GM19397 (cell line): ENCODE data around the gene SLC4A11.
"Not testable (repeated sequence)": the region's sequence is repeated elsewhere in the genome, so short reads cannot be mapped to it uniquely, and the experiment has no call there.

ENCODE experiments used
- ATAC-seq: cut with Tn5 transposase; IDR thresholded peaks from one replicate; pipeline ENCODE4 v1.9.1; 2021; ENCODE audit warnings: mild to moderate bottlenecking, moderate library complexity; ENCODE audit not compliant: unreplicated experiment

SLC4A11 gene

GRCh38 chr20:3229158-3229557 is 9.8 kb downstream of the SLC4A11 start:
- no peak for ATAC-seq

DNA sequence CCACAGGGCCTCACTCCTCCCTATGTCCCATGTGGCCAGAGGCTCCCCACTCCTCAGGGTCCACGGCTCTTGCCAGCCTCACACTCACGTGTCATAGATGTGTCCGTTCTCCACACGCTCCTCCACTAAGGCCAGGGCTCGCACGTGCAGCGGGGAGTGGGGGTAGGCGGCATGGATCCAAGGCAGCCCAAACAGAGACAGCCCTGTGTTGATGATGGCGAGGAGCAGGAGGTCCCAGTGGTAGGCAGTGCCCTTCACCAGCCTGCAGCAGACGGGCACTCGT is 10.3 kb downstream of the SLC4A11 start:
- ATAC-seq, result no peak

DNA sequence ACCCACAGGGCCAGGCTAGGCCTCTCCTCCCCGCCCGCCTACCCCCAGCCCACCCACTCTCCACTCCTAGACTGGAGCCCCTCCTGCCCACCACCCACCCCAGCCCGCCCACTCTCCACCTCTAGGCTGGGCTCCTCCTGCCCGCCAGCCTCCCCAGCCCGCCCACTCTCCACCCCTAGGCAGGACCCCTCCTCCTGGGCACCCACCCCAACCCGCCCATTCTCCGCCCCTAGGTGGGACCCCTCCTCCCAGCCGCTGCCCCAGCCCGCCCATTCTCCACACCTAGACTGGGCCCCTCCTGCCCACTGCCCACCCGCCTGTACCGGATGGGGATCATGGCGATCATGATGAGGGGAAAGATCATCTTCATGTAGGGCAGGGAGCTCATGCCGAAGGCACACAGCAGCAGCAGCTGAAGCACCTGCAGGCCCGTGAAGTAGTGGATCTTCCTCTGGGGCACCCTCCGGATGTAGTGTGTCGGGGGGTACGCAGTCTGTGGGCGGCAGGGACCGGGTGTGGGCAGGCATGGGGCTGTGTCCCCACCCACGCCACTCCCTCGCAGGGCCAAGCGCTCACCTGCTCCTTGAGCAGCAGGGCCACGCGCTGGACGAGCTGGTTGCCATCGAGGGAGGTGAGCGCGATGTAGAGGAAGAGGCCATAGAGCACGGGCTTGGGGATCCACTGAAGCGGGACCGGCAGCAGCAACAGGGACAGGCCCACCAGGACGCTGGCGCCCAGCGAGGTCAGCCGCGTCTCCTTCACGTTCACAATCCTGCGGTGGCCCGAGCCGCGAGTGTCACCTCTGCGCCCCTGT is 10.8 kb downstream of the SLC4A11 start:
- no peak for ATAC-seq

DNA sequence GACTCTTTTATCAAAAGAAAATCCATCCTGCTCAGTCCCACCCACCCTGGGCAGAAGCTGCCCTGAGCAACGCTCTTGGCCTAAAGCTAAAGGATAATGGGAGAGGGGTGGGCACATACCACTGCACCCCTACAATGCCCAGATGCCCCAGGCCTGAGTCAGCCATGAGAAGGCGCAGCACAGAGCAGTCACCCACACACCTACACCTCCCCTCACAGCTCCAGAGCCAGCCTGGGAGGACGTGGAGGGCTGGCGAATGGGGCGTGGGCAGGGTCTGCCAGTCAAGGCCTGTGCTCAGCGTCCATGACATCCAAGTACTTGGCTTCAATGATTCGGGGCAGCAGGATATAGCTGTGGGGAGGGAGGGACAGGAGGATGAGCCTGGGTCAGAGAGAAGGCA is 11.5 kb downstream of the SLC4A11 start:
- no peak for ATAC-seq

DNA sequence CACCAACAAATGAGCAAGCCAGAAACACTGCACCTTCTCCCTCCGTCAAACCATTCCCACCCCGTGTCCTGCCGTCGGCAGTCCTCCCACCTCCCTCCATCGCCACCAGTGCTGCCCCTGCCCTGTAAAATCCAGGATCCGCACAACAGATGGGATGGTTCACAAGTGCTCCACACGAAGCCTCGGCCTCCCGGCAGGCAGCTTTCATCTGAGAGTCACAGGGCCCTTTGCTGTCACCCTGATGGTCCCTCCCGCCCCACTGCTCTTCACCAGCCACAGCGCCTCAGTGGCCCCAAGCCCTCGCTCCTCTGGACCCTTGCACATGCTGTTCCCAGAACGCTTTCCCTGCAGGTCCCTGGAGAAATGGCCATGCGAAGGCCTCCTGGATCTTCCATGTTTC is 12.1 kb downstream of the SLC4A11 start:
- no peak for ATAC-seq

GRCh38 chr20:3226093-3226492 is 12.9 kb downstream of the SLC4A11 start:
- ATAC-seq, result no peak

DNA sequence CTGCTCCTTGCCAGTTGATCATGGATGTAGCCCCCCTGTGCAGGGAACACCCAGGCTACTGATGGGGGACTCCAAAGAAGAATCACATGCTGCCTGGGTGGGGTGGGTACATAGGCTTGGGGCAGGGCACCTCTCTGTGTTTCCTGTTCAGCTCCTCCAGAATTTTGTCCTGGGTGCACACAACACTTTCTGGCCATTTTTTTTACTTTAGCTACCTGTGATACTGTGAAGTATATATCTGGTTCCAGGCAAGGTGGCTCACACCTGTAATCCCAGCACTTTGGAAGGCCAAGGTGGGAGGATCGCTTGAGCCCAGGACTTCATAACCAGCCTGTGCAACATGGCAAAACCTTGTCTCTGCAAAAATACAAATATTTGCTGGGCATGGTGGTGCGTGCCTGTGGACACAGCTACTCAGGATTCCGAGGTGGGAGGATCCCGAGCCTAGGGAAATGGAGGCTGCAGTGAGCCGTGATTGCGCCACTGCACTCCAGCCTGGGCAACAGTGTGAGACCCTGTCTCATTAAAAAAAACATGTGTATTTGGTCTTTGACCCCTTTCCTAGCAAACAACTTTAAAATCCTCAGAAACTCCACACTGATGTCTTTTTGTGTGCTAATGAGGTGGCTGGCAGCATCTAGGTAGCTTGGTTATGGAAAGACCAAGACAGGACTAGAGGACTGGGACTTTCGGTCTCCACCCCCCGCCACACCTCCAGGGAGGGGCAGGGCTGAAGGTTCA is 14.1 kb downstream of the SLC4A11 start:
- no peak for ATAC-seq

GRCh38 chr20:3223994-3224680 is 14.9 kb downstream of the SLC4A11 start:
- no peak for ATAC-seq

DNA sequence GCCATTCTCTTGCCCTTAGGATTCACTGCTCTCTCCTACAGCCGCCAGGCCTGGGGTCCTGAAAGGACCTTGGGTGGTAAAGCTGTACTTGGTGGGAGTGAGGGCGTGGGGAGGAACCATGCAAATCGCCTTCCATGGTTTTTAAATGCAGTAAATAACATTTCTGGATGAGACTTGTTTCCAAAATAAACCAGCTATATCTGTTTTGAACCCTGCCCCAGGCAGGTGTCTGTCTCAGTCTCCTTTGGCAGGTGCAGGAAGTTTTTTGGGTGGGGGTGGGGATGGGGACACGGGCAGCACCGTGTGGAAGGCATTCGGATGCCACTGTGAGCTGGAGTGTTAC is 15.4 kb downstream of the SLC4A11 start:
- no peak for ATAC-seq

GRCh38 chr20:3222635-3223600 is 16.1 kb downstream of the SLC4A11 start:
- ATAC-seq, result peak; percentile 65

GRCh38 chr20:3221398-3222226 is 17.4 kb downstream of the SLC4A11 start:
- no peak for ATAC-seq

DNA sequence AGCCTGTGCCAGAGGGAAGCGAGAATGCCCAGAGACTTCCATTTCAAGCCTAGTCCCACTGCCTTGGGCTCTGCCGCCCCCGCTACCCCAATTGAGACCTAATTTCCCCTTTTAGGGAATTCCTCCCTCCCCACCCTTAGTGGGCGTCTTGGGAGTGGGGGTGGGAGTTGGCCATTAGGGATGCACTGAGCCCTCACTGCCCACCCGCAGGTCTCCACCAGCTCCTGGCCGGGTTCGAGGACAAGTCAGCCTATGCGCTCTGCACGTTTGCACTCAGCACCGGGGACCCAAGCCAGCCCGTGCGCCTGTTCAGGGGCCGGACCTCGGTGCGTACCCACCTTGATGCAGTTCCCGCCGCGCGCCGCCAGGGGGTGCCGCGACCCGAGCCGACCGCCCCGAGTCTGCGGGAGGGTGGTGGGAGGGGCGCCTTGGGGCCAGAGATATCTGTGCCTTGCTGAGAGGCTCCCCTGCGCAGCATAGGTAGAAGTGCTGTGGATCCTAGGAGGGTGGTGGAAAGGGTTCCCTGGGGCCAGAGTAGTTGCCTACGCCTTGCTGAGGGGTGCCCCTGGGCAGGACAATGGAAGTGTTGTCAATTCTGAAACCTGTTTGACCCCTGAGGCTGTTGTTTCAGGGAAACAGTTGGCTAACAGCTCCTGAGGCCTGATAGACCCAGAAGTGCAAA is 20.5 kb downstream of the SLC4A11 start:
- peak; percentile 54 for ATAC-seq

GRCh38 chr20:3215359-3215917 is 23.6 kb downstream of the SLC4A11 start:
- not testable (repeated sequence) for ATAC-seq

DNA sequence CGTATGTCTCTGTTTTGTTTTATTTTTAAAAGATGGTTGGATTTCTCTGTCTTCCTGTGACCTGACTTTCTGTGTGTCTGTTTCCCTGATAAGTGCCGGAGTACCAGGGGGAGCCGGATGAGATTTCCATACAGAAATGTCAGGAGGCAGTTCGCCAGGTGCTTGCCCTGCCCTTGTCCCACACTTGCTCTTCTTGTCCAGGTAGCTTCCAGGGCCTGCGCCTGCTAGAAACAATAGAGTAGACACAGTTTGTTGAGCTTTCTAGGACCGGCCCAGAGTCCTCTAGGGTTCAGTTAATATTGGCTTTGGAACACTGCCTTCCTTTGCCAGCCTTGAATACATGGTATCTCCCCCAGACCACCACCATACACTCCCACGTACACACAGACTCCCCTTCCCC is 25.8 kb downstream of the SLC4A11 start:
- no peak for ATAC-seq

- no peak for ATAC-seq
Observed at GRCh38 chr20:3210346-3210745, 28.6 kb downstream of the SLC4A11 start.

DNA sequence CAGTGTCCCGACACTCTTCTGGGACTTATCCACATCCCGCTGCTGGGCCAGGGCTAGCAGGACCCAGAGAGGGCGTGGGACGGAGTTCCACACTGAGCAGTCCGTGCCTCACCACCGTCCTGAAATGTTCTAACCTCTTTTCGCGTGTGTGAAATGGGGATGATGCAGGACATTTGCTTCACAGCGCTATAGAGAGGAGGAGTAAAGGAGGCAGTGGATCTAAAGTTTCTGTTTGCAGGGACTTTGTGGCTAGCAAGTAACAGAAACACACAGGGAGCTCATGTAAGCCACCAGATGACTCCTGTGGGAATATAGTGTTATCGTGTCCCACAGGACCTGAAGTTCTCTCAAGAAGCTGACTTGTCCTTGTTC is 29.1 kb downstream of the SLC4A11 start:
- no peak for ATAC-seq

GRCh38 chr20:3209257-3209945 is 29.6 kb downstream of the SLC4A11 start, which contains the start of gene ITPA:
Gene ITPA, plus strand, starts transcription at chr20:3209498. Its CDS starts 54 bp downstream, at chr20:3209552.
- ATAC-seq, result peak; percentile 51

GRCh38 chr20:3208786-3209256 is 30.2 kb downstream of the SLC4A11 start:
- ATAC-seq, result no peak
